HCT116 (cell line): ENCODE measurements around the gene ZHX3. TPM values are rescaled to one million over a fixed set of nuclear protein-coding genes. Genes with fewer than 3 reads are reported as not detected.

Experiments
- ATAC-seq: fragments of 200-7000 bp; cut with Tn5 transposase; 2 replicates; pipeline ENCODE4 v1.9.1; 2020; ENCODE audit warnings: mild to moderate bottlenecking, moderate library complexity
- BruUV-seq: library from RNA; stranded (reverse); fragments of 400-500 nt; replicated peaks from 2 replicates; lab custom pipeline; 2021; lab: Mats Ljungman, UMichigan
- CTCF ChIA-PET: fragments of 300-600 bp; sonication (Branson Sonifier 250); formaldehyde crosslinking; loops from one replicate; lab custom pipeline; 2021; ENCODE audit warnings: antibody characterized with exemption; lab: Charles Lee
- POLR2A ChIA-PET: fragments of 300-600, 350-600 bp; sonication (Branson Sonifier 250); formaldehyde crosslinking; loops from one replicate; lab custom pipeline; 2021; ENCODE audit warnings: antibody characterized with exemption; lab: Charles Lee
- RAD21 ChIA-PET, 2 experiments: fragments of 300-600 bp; sonication (Branson Sonifier 250); formaldehyde crosslinking; loops; one replicate each; lab custom pipeline; 2023; ENCODE audit warnings: low total read pairs in 2 of 2; ENCODE audit not compliant: uncharacterized antibody in 2 of 2, unreplicated experiment in 2 of 2, low non-redundant PET in 1 of 2; lab: Charles Lee
- DNase-seq: peaks from one replicate; pipeline ENCODE4 v3.0.0-alpha.2; 2010; ENCODE audit warnings: low read depth, low spot score
- H2AFZ ChIP-seq: fragments of 200-600 bp; shearing (Covaris generic), sonication (generic); 2 replicates; pipeline ENCODE4 v1.6.1; 2017; ENCODE audit warnings: low read depth, mixed run types, mixed read lengths, antibody characterized with exemption, low read length; ENCODE audit not compliant: poor library complexity, severe bottlenecking
- H3K27ac ChIP-seq: 2 replicates; pipeline ENCODE4 v1.5.1; 2012; ENCODE audit warnings: low read depth, low read length
- H3K27me3 ChIP-seq: fragments of 200-600 bp; sonication (generic); 2 replicates; pipeline ENCODE4 v1.6.1; 2016; ENCODE audit warnings: mixed run types, low read length, mixed read lengths; ENCODE audit not compliant: insufficient read depth
- H3K36me3 ChIP-seq, 2 experiments: fragments of 200-500 bp in 1 of 2; fragments of 200-600 bp in 1 of 2; sonication (Bioruptor generic) in 1 of 2; sonication (generic) in 1 of 2; 2 replicates each; pipeline versions ENCODE4 v1.5.1 to v1.6.1; 2014 to 2016; ENCODE audit warnings: low read length in 2 of 2, inconsistent platforms in 1 of 2, mixed read lengths in 1 of 2, mixed run types in 1 of 2; ENCODE audit not compliant: insufficient read depth in 2 of 2, control insufficient read depth in 1 of 2
- H3K4me1 ChIP-seq, 2 experiments: fragments of 200-600 bp in 1 of 2; sonication (generic) in 1 of 2; 2 replicates each; pipeline versions ENCODE4 v1.5.1 to v1.6.1; 2012 to 2017; ENCODE audit warnings: low read length in 2 of 2, inconsistent platforms in 1 of 2, mild to moderate bottlenecking in 1 of 2, mixed read lengths in 1 of 2, mixed run types in 1 of 2, moderate library complexity in 1 of 2; ENCODE audit not compliant: insufficient read depth in 2 of 2, control insufficient read depth in 1 of 2
- H3K4me2 ChIP-seq: fragments of 200-600 bp; sonication (generic); 2 replicates; pipeline ENCODE4 v1.6.1; 2017; ENCODE audit warnings: mixed run types, low read length, mixed read lengths
- H3K4me3 ChIP-seq, 2 experiments: fragments of 200-600 bp in 1 of 2; sonication (generic) in 1 of 2; replicated peaks in 1 of 2; 2 replicates each; pipeline ENCODE4 v1.5.1; 2011 to 2016; ENCODE audit warnings: low read length in 2 of 2, control low read depth in 1 of 2, low read depth in 1 of 2, mild to moderate bottlenecking in 1 of 2, mixed read lengths in 1 of 2, mixed run types in 1 of 2
- H3K79me2 ChIP-seq: fragments of 200-600 bp; sonication (generic); 2 replicates; pipeline ENCODE4 v1.6.1; 2017; ENCODE audit warnings: mild to moderate bottlenecking, mixed run types, low read length, moderate library complexity, mixed read lengths; ENCODE audit not compliant: insufficient read depth
- H3K9ac ChIP-seq: fragments of 200-600 bp; sonication (generic); 2 replicates; pipeline ENCODE4 v1.6.1; 2016; ENCODE audit warnings: low read length, mixed read lengths
- H3K9me2 ChIP-seq: fragments of 200-600 bp; sonication (generic), shearing (Covaris generic); 2 replicates; pipeline ENCODE4 v1.6.1; 2017; ENCODE audit warnings: mixed run types, mild to moderate bottlenecking, moderate library complexity; ENCODE audit not compliant: insufficient read depth
- H3K9me3 ChIP-seq, 2 experiments: fragments of 200-500 bp in 1 of 2; fragments of 200-600 bp in 1 of 2; sonication (Bioruptor generic) in 1 of 2; sonication (generic) in 1 of 2; 2 replicates each; pipeline ENCODE4 v1.6.1; 2014 to 2017; ENCODE audit warnings: low read length in 2 of 2, mixed read lengths in 2 of 2, inconsistent platforms in 1 of 2, low read depth in 1 of 2, mild to moderate bottlenecking in 1 of 2, mixed run types in 1 of 2, moderate library complexity in 1 of 2; ENCODE audit not compliant: control insufficient read depth in 1 of 2, insufficient read depth in 1 of 2
- H4K20me1 ChIP-seq: fragments of 200-600 bp; sonication (generic), shearing (Covaris generic); 2 replicates; pipeline ENCODE4 v1.6.1; 2017; ENCODE audit warnings: mixed run types, mild to moderate bottlenecking, moderate library complexity; ENCODE audit not compliant: insufficient read depth
- CBX3 ChIP-seq: IDR thresholded peaks from 2 replicates; pipeline ENCODE4 v1.6.1; 2012; ENCODE audit warnings: low read depth
- CEBPB ChIP-seq: IDR thresholded peaks from 2 replicates; pipeline ENCODE4 v1.6.1; 2012; ENCODE audit warnings: low read depth
- CTCF ChIP-seq, 3 experiments: fragments of 200-600 bp in 1 of 3; sonication (generic) in 1 of 3; IDR thresholded peaks in 2 of 3; conservative IDR thresholded peaks in 1 of 3; 2 replicates each; pipeline ENCODE4 v1.5.1; 2012 to 2017; ENCODE audit warnings: low read depth in 2 of 3, low read length in 2 of 3, antibody characterized with exemption in 1 of 3, borderline replicate concordance in 1 of 3, control low read depth in 1 of 3, mild to moderate bottlenecking in 1 of 3, mixed read lengths in 1 of 3, mixed run types in 1 of 3, moderate library complexity in 1 of 3; ENCODE audit not compliant: insufficient read depth in 1 of 3
- MAX ChIP-seq: IDR thresholded peaks from 2 replicates; pipeline ENCODE4 v1.6.1; 2012
- POLR2A ChIP-seq: IDR thresholded peaks from 2 replicates; pipeline ENCODE4 v1.7.0; 2011; ENCODE audit warnings: borderline replicate concordance; ENCODE audit not compliant: insufficient read depth, insufficient read length; ENCODE audit errors: extremely low read depth
- RAD21 ChIP-seq: IDR thresholded peaks from 2 replicates; pipeline ENCODE4 v1.6.1; 2012; ENCODE audit warnings: low read depth, mild to moderate bottlenecking
- TCF7L2 ChIP-seq: IDR thresholded peaks from 2 replicates; pipeline ENCODE4 v1.7.0; 2011; ENCODE audit warnings: borderline replicate concordance, inconsistent platforms; ENCODE audit not compliant: insufficient read depth, insufficient read length; ENCODE audit errors: extremely low read depth
- ZNF274 ChIP-seq: fragments of 200-500 bp; sonication (Bioruptor generic); IDR thresholded peaks from 2 replicates; pipeline ENCODE4 v1.6.1; 2014; ENCODE audit warnings: mild to moderate bottlenecking, low read depth, low read length, inconsistent platforms
- intact Hi-C: fragments of 100-400 bp; cut with micrococcal nuclease; formaldehyde crosslinking; loops from 2 replicates; pipeline ENCODE4 v1.10.0; 2022
- total RNA-seq: library from RNA; stranded (reverse); gene quantifications from one replicate; pipeline ENCODE4 v1.2.1, GENCODE V29; 2021; ENCODE audit not compliant: unreplicated experiment

ZHX3 gene
- total RNA-seq, 1 experiment from 2014 or later = 13.3 TPM

GRCh38 chr20:41339957-41340326 lies 22.4 kb upstream of the ZHX3 start:
- peak overlapping the region; percentile 70 to 74 for H3K4me3 ChIP-seq
- ChIA-PET RAD21 (interaction anchor here (0.6 to 1.8 kb wide), 9 partner anchors 90 to 376 kb away, joined by 3 to 17 read pairs (median 5); no protein-coding TSS in a partner anchor), POLR2A (interaction anchor here (1.0 to 1.1 kb wide), 2 partner anchors 77 to 205 kb away, joined by 3 to 4 read pairs; no protein-coding TSS in a partner anchor), CTCF (interaction anchor here (0.6 to 3.4 kb wide), 18 partner anchors 10 to 377 kb away, joined by 3 to 83 read pairs (median 5); partner anchors contain the start of gene ZHX3)
- peak overlapping the region; percentile 67 for H3K9ac ChIP-seq
- TF ChIP-seq CEBPB = no peak
- peak; percentile 93 for TF ChIP-seq MAX
- TF ChIP-seq CTCF (IDR thresholded peaks at IDR 0.05 in 2 of 3, conservative IDR thresholded peaks at IDR 0.05 in 1 of 3; ENCODE audit: borderline replicate concordance in 1 of 3, insufficient read depth in 1 of 3, low read depth in 2 of 3, low read length in 2 of 3) = peak; percentile 93 to 96 (median 95)
- no peak for TF ChIP-seq ZNF274
- no peak for TF ChIP-seq CBX3
- TF ChIP-seq RAD21 = peak; percentile 99
- TF ChIP-seq TCF7L2 = no peak
- no peak for TF ChIP-seq POLR2A
- H3K9me3 ChIP-seq = no peaks in the 10 kb centered on the region
- DNase-seq (peak; percentile 76), ATAC-seq (peak; percentile 84)
- H3K4me1 ChIP-seq = peaks cover 6 to 21% of the 10 kb centered on the region in 2 experiments; a peak in 3 of 4 replicates
- BruUV-seq = no TSS peak
- no peaks in the 10 kb centered on the region for H3K36me3 ChIP-seq
- H2AFZ ChIP-seq = peak overlapping the region; percentile 96
- H3K27ac ChIP-seq = no peak overlapping the region
- intact Hi-C loops = loop anchor here (1.0 to 2.0 kb wide), 5 partner anchors 108 to 372 kb away; no protein-coding TSS in a partner anchor
- no peaks in the 10 kb centered on the region for H3K27me3 ChIP-seq
- peak overlapping the region; percentile 99 for H3K4me2 ChIP-seq
- H4K20me1 ChIP-seq = no peaks in the 10 kb centered on the region
- no peaks in the 10 kb centered on the region; the same call in 1 of the 2 replicates for H3K79me2 ChIP-seq
- H3K9me2 ChIP-seq = no peaks in the 10 kb centered on the region
